ENCODE data around the gene ANKHD1. TPM values are rescaled to one million over a fixed set of nuclear protein-coding genes. Genes with fewer than 3 reads are reported as not detected.

Gene ANKHD1
- total RNA-seq, 1 donor = 81.1 TPM

GRCh38 chr5:140468188-140468587 is 66.6 kb downstream of the ANKHD1 start:
- DNase-seq (ENCODE audit: insufficient read length, low spot score, missing footprints) = no peak
- H3K4me1 ChIP-seq (ENCODE audit: insufficient read depth, low read length) = no peaks in the 10 kb centered on the region

GRCh38 chr5:140469259-140469658 is 67.6 kb downstream of the ANKHD1 start:
- H2AFZ ChIP-seq (ENCODE audit: low read length) = no peak overlapping the region

More at GRCh38 chr5:140468188-140468587, 66.6 kb downstream of the ANKHD1 start:
- peaks cover 6% of the 10 kb centered on the region for H3K36me3 ChIP-seq (ENCODE audit: insufficient read depth, low read length)
- H3K27ac ChIP-seq (ENCODE audit: low read depth, low read length) = no peak overlapping the region
- no peak for TF ChIP-seq CTCF (IDR thresholded peaks at IDR 0.05; ENCODE audit: extremely low read depth, low read depth, low read length)
- H3K4me3 ChIP-seq (ENCODE audit: insufficient read depth, low read length) = no peak overlapping the region
- H3K79me2 ChIP-seq (ENCODE audit: insufficient read depth, low read length) = no peaks in the 10 kb centered on the region
- H3K4me2 ChIP-seq (ENCODE audit: insufficient read depth, low read length) = no peak overlapping the region
- H3K27me3 ChIP-seq (ENCODE audit: insufficient read depth, low read length) = no peaks in the 10 kb centered on the region
- no peak overlapping the region for H2AFZ ChIP-seq (ENCODE audit: low read length)
- no peaks in the 10 kb centered on the region for H4K20me1 ChIP-seq (ENCODE audit: insufficient read depth, low read length)
- no peaks in the 10 kb centered on the region for H3K9me3 ChIP-seq (ENCODE audit: low read depth, low read length)

GRCh38 chr5:140480310-140481014 is 78.8 kb downstream of the ANKHD1 start:
- DNase-seq (ENCODE audit: insufficient read length, low spot score, missing footprints) = no peak
- H2AFZ ChIP-seq (ENCODE audit: low read length) = no peak overlapping the region
- no peak overlapping the region for H3K4me3 ChIP-seq (ENCODE audit: insufficient read depth, low read length)
- peaks cover 18% of the 10 kb centered on the region for H3K36me3 ChIP-seq (ENCODE audit: insufficient read depth, low read length)
- H3K27me3 ChIP-seq (ENCODE audit: insufficient read depth, low read length) = no peaks in the 10 kb centered on the region
- no peaks in the 10 kb centered on the region for H3K79me2 ChIP-seq (ENCODE audit: insufficient read depth, low read length)
- H4K20me1 ChIP-seq (ENCODE audit: insufficient read depth, low read length) = no peaks in the 10 kb centered on the region
- peak overlapping the region; percentile 24 for H3K27ac ChIP-seq (ENCODE audit: low read depth, low read length)
- TF ChIP-seq CTCF (IDR thresholded peaks at IDR 0.05; ENCODE audit: extremely low read depth, low read depth, low read length) = no peak
- H3K4me1 ChIP-seq (ENCODE audit: insufficient read depth, low read length) = peaks cover 19% of the 10 kb centered on the region
- no peak overlapping the region for H3K4me2 ChIP-seq (ENCODE audit: insufficient read depth, low read length)
- H3K9me3 ChIP-seq (ENCODE audit: low read depth, low read length) = no peaks in the 10 kb centered on the region

More at GRCh38 chr5:140469259-140469658, 67.6 kb downstream of the ANKHD1 start:
- Histone ChIP-seq H3K4me2 (ENCODE audit: insufficient read depth, low read length) (no peak overlapping the region), H3K36me3 (ENCODE audit: insufficient read depth, low read length) (peaks cover 6% of the 10 kb centered on the region), H3K27ac (ENCODE audit: low read depth, low read length) (no peak overlapping the region), H3K4me1 (ENCODE audit: insufficient read depth, low read length) (no peaks in the 10 kb centered on the region), H4K20me1 (ENCODE audit: insufficient read depth, low read length) (no peaks in the 10 kb centered on the region), H3K27me3 (ENCODE audit: insufficient read depth, low read length) (no peaks in the 10 kb centered on the region), H3K4me3 (ENCODE audit: insufficient read depth, low read length) (no peak overlapping the region), H3K9me3 (ENCODE audit: low read depth, low read length) (no peaks in the 10 kb centered on the region), H3K79me2 (ENCODE audit: insufficient read depth, low read length) (no peaks in the 10 kb centered on the region)
- no peak for TF ChIP-seq CTCF (IDR thresholded peaks at IDR 0.05; ENCODE audit: extremely low read depth, low read depth, low read length)
- no peak for DNase-seq (ENCODE audit: insufficient read length, low spot score, missing footprints)

- no peaks in the 10 kb centered on the region for H4K20me1 ChIP-seq (ENCODE audit: insufficient read depth, low read length)
- no peaks in the 10 kb centered on the region for H3K27me3 ChIP-seq (ENCODE audit: insufficient read depth, low read length)
- H3K4me1 ChIP-seq (ENCODE audit: insufficient read depth, low read length) = peaks cover 19% of the 10 kb centered on the region
- H3K36me3 ChIP-seq (ENCODE audit: insufficient read depth, low read length) = peaks cover 24% of the 10 kb centered on the region
- TF ChIP-seq CTCF (IDR thresholded peaks at IDR 0.05; ENCODE audit: extremely low read depth, low read depth, low read length) = no peak
- peak; percentile 42 for DNase-seq (ENCODE audit: insufficient read length, low spot score, missing footprints)
- no peak overlapping the region for H2AFZ ChIP-seq (ENCODE audit: low read length)
- peak overlapping the region; percentile 25 for H3K4me2 ChIP-seq (ENCODE audit: insufficient read depth, low read length)
- no peaks in the 10 kb centered on the region for H3K79me2 ChIP-seq (ENCODE audit: insufficient read depth, low read length)
- no peaks in the 10 kb centered on the region for H3K9me3 ChIP-seq (ENCODE audit: low read depth, low read length)
- no peak overlapping the region for H3K27ac ChIP-seq (ENCODE audit: low read depth, low read length)
- H3K4me3 ChIP-seq (ENCODE audit: insufficient read depth, low read length) = no peak overlapping the region
These were observed 80.1 kb downstream of the ANKHD1 start for GRCh38 chr5:140481758-140482157.
